ENCODE measurements around the gene STK11.
"Not testable (repeated sequence)": the region's sequence is repeated elsewhere in the genome, so short reads cannot be mapped to it uniquely, and the experiment has no call there.

The STK11 gene

DNA sequence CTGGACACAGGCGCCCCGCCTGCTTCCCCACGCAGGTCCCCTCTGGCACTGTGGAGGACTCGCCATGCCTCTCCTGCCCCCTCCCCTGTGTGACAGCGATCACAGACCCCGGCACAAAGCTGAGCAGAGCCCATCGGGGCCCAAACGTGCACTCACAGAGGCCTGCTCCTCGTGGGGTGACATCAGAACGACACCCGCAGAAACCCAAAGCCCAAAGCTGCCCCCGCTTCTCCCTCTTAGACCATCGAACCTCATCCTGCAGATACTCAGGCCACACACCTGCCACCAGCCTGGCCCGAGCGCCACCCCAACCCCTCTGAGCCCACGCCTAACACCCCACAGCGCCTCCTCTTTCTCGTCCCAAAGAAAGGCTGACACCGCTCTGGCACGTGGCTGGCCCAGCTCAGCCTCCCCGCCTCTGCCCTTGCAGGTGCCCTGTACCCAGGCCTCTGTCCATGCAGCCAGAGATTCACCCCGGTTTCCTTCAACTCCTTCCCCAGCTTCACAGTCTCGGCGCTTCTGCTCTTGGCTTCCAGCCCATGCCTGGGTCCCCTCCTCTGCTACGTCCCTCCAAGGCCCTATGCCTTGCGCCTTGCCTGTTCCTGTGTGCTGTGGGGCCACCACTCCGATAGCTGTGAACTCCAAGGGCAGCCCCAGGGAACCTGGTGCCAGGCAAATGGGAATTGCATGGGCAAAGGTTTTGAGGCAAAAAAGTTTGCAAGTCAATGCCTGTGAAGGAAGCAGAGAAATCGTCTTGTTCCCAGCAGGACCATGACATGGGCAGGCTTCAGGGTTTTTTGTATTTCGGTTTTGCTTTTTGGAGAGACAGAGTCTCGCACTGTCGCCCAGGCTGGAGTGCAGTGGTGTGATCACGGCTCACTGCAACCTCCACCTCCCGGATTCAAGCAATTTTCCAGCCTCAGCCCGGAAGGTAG is 33.1 kb downstream of the STK11 start:
- no peak for DNase-seq

DNA sequence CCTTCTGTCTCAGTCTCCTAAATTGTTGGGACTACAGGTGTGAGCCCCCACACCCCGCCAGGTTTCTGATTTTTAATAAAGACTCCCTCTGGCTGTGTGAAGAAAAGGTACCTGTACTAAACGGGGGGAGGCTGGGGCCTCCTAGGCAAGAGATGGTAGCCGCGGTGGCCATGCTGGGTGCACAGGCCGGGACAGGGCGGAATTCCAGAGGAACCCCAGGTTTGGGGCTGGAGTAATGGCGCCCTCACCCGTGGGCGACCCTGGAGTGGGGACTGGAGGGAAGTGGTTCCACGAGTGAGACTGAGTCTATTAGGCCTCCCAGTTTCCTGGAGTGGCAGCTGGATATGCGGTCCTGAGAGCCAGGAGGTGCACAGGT is 33.8 kb downstream of the STK11 start:
- no peak for DNase-seq

DNA sequence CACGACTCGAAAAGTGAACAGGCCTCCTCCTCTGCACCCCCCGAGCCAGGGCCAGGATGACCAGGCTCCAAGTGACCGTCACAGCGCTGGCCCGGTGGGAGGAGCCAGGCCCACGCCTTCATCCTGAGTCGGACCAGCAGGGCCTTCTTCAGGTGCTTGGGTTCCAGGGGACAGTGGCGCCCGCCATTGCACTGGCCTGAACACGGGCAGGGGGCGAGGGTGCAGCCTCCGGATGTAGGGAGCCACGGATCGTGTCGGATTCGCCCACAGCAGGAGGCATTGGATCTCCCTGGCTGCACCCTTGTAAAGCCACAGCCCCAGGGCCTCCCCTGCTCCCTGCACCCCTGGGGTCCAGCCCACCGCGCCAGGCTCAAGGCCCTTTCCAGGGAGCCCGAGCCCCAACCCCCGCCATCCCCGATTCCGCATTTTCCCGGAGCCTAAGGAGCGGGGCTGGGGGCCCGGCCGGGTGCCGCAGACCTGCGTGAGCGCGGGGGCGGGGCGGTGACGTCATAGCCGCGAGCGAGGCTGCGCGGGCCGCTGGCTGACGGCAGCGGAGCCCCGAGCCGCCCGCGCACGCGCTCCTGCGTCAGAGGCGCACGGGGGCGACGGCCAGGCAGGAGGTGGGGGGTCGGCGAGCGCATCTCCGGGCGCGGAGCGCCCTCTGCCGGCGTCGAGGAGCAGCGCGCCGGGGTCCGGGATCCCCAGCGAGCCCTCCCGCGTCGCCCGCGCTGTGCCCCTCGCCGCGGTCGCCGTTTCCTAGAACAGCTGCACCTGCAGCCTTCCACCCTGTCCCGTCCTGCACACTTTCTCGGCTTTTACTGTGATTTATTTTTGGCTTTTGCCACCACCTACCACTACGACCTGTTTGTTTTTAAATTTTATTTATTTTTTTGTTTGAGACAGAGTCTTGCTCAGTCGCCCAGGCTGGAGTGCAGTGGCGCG is 34.5 kb downstream of the STK11 start:
- DNase-seq = peak; percentile 91

DNA sequence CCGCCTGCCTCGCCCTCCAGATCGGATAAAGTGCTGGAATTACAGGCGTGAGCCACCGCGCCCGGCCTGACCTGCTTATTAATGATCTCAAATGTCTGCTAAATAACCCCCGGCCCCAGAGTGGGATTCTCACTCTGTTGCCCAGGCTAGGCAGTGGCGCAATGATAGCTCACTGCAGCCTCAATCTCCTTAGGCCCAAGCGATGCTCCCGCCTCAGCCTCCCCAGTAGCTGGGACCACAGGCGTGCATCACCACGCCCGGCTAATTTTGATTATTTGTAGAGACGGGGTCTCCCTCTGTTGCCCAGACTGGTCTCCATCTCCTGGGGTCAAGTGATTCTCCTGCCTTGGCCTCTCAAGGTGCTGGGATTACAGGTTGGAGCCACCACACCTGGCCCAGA is 35.3 kb downstream of the STK11 start:
- no peak for DNase-seq

DNA sequence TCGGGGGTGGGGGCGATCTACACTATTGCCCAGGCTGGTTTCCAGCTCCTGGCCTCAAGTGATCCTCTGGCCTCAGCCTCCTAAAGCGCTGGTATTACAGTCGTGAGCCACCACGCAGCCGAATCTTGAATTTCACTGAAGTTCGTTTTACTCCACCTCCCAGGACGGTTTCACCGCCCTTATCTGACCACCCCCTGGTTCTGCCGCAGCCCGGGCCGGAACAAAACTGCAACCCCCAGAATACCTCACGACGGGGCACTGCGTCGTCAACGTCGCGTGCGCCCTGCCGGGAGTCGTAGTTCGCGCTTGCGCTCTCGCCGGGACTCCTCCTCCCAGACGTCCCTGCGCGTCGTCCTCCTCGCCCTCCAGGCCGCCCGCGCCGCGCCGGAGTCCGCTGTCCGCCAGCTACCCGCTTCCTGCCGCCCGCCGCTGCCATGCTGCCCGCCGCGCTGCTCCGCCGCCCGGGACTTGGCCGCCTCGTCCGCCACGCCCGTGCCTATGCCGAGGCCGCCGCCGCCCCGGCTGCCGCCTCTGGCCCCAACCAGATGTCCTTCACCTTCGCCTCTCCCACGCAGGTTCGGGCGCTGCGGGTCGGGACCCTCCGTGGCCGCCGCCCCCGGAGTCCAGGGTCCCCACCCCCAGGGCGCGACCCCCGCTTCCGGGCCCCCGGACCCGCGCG is 36.0 kb downstream of the STK11 start, which contains the start of gene ATP5F1D:
ATP5F1D (plus strand) TSS at position 335 of the 679 bp plus-strand sequence; CDS start at position 435, 100 bp downstream.
- DNase-seq = peak; percentile 93

DNA sequence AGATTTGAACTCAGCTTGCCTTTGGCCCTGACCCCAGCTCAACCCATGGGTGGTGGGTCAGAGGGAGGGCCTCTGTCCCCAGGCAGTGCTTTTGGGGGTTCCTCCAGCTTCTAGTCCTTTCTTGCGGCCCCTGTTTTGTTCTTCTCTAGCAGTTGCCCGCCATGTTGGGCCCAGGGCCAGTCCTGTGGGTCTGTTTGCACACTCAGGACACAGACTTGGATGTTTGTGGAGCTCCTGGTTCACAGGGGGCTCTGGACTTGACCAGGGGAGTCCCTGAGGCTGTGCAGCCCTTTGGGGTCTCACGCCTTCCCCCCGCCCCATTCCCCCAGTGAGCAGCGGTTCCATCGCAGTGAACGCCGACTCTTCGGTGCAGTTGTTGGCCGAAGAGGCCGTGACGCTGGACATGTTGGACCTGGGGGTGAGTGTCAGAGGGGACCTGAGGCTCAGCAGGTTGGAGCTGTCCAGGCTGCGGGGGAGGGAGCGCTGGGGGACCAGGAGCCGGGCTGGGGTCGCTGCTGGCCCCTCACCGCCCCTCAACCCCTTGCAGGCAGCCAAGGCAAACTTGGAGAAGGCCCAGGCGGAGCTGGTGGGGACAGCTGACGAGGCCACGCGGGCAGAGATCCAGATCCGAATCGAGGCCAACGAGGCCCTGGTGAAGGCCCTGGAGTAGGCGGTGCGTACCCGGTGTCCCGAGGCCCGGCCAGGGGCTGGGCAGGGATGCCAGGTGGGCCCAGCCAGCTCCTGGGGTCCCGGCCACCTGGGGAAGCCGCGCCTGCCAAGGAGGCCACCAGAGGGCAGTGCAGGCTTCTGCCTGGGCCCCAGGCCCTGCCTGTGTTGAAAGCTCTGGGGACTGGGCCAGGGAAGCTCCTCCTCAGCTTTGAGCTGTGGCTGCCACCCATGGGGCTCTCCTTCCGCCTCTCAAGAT is 38.5 kb downstream of the STK11 start:
- DNase-seq = peak; percentile 82

DNA sequence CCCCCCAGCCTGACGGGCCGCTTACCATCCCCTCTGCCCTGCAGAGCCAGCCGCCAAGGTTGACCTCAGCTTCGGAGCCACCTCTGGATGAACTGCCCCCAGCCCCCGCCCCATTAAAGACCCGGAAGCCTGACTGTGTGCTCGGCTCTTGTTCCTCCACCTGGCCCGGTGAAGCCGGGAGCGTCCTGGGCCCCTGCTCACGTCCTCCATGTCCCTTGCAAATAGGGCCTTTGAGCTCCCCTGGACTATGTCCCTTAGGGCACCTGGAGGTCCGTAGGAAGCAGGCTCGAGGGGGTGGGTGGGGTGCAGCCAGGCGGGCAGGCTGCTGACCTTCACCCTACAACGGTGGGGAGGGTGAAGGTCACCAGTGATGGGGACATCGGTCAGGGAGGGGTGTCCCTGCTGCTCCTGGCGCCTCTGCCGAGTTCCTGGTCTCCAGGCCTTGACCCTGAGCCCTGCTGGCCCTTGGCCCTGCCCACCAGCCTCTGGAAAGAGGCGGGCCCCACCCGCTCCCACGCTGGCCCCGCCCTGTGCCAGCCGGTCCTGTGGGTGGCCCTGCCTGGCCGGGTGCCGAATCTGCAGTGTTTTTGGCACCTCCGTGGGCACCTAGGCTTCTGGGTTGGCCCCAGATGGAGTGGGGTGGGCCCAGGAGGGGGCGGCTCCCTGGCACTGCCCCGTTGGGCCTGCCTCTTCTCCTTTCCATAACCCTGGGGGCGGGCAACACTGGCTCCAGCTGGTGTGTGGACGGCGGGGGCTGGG is 39.3 kb downstream of the STK11 start:
- no peak for DNase-seq

DNA sequence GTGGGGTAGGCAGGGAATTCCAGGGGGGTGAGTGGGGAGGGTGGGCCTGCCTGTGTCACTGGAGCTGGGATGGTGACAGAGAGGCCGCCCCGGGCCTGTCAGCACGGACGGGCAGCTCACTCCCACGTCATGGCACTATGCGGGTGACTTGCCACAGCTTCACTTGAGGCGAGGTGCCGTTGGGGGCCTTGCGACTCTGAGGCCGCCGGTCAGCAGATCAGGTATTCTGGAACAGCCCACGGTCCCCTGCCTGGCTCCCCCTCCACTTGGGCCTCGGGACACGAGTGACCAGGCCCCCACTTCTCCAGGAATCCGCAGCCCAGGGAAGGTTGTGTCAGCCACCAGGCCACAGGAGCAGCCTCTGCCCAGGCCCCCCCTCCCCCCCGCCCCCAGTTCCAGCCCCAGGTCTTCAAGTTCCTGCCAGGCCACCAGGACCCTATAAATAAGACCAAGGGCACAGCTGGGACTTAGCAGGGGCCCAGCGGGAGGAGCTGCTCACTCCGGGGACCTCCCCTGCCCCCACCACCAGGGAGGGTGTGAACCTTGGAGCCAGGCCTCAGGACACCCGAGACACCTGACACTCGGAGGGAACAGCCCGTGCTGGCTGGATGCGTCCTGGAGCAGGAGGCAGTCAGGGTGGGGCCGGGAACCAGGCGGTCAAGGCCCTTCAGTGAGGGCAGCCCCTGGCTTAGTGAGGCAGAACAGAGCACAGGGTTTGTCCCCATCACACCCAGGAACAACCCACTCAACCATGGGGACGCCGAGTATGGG is 40.1 kb downstream of the STK11 start:
- DNase-seq = no peak

DNA sequence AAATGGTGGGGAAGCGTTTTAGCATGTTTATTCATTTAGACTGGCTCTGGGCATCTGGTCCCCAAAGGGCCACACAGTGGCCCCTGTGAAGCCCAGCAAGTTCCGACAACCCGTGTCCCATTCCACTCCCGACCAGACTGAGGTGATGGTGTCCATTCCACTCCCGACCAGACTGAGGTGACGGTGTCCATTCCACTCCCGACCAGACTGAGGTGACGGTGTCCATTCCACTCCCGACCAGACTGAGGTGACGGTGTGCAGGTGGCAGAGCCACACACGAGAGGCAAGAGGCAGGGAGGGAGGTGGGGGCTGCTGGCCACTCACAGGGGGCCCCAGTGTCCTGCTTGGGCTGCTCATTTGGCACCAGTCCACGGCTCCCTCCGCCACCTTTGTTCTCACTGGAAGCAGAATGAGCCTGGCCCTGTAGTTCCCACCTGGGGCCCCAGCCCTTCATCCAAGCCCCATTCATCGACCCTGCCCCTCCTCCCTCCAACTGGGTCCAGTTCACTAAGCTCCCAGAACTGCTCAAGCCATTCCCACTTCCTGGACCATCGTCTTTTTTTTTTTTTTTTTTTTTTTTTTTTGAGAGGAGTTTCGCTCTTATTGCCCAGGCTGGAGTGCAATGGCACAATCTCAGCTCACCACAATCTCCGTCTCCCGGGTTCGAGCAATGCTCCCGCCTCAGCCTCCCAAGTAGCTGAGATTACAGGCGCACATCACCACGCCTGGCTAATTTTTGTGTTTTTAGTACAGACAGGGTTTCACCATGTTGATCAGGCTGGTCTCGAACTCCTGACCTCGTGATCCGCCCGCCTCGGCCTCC is 40.9 kb downstream of the STK11 start:
- not testable (repeated sequence) for DNase-seq

DNA sequence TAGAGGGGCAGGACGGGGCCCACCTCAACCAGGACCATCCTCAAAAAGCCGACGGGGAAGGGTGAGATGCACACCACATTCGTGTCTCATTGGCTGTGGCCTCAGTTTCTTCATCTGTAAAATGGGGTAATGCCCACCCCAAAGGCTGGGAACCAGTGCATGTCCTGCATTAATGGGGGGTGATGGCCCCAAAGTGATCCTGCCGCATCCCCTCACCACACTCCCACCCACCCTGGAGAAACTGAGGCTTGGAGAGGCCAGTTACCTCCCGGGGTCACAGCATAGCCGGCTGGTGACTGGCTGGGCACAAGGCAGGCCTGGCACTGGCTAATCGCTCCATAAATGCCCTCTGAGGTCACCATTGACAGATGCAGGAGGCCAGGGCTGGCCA is 42.2 kb downstream of the STK11 start:
- DNase-seq = no peak

DNA sequence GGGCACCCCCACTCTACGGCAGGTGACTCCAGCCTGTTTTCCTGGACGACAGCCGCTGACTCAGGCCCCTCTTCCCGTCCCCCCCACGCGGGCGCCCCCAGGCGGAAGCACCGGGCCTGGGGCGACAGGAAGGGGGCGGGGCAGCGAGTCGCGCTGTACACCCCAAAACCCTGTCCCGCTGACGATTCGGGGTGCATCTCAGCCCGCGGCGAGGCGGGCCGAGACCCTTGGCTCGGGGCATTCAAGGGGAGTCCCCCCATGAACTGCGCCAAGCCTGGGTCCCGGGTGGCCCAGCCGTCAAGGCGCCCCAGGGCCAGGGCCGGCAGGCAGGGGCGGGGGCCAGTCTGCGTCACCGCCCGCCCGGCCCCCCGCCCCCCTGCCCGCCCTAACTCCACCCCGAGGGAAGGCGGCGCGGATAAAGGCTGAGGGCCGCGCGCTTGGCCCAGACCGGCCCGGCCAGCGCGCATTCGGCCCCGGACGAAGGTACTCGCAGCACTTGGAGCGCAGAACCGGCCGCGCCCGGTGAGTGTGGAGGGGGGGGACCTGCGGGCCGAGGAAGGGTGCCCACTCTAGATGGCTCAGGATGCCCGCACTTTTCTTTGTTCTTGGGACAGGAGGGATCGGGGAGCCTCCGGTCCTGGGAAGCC is 42.7 kb downstream of the STK11 start, which contains the start of gene MIDN:
MIDN (plus strand) TSS at position 445 of the 647 bp plus-strand sequence. CDS start 1,714 bp downstream, outside the sequence.
- peak; percentile 88 for DNase-seq

DNA sequence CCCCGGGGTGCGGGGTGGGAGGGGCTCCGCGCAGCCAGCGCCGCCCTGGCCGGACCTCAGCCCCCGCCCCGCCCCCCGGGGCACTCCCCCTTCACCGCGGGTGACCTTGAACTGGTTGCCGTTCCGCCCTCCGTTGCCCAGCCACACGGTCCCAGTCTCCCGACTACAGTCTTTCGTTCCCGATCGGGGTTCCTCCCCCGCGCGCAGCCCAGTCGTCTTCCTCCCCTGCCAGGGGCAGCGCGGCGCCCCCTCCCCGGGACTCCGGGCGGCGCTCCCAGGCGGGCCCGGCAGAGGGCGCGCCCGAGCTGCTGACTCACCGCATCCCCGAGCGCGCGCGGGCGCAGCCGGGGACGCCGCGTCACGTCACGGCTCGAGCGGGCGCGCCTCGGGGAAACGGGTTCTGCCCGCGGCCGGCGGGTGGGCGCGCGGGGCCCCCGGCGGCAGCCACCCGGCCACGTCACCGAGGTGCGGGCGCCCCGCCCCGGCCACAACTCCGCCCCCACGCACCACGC is 43.3 kb downstream of the STK11 start:
- DNase-seq = peak; percentile 78

DNA sequence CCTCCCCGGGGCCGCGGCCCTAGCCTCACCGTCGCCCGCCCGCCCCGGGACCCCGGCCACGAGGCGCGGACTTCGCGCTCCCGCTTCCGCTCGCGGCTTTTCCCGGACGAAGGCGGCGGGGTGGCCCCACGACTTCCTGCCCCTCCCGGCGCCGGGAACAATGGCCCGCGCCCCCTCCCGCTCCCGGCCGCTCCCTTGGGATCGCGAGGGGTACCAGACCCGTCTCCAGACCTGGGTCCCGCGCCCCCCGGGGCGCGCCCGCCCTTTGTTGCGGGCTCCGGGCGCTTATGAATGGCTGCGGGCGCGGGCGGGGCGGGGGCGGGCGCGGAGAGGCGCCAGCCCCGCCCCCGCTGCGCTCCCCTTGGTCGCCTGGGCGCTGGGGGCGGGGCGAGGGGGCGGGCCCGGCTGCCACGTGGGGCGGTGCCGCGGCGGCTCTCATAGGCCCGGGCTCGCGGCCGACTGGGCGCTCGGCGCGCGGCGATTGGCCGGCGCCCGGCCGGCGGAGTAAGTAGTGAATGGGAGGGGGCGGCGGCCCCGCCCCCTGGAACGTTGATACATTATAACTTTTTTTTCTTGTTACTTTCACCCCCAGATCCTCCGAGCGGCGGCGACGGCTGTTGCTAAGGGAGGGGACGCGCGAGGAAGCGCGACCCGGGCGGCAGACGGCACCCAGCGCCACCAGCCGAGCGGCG is 43.9 kb downstream of the STK11 start:
- DNase-seq = peak; percentile 98

DNA sequence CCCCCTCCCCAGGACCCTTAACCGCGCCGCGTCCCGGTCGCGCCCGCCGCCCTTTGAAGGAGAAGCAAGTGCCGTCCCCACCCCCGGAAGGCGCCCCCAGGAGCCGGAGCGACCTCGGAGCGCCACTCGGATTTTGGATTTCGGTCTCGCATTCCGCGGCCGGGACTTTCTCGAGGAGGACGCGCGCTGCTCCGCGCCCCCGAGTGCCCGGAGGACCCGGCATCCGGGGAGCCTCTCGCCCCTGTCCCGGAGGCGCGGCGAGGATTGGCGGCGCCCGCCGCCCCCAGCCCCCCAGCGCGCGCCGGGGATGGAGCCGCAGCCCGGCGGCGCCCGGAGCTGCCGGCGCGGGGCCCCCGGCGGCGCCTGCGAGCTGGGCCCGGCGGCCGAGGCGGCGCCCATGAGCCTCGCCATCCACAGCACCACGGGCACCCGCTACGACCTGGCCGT is 44.4 kb downstream of the STK11 start:
- no peak for DNase-seq

DNA sequence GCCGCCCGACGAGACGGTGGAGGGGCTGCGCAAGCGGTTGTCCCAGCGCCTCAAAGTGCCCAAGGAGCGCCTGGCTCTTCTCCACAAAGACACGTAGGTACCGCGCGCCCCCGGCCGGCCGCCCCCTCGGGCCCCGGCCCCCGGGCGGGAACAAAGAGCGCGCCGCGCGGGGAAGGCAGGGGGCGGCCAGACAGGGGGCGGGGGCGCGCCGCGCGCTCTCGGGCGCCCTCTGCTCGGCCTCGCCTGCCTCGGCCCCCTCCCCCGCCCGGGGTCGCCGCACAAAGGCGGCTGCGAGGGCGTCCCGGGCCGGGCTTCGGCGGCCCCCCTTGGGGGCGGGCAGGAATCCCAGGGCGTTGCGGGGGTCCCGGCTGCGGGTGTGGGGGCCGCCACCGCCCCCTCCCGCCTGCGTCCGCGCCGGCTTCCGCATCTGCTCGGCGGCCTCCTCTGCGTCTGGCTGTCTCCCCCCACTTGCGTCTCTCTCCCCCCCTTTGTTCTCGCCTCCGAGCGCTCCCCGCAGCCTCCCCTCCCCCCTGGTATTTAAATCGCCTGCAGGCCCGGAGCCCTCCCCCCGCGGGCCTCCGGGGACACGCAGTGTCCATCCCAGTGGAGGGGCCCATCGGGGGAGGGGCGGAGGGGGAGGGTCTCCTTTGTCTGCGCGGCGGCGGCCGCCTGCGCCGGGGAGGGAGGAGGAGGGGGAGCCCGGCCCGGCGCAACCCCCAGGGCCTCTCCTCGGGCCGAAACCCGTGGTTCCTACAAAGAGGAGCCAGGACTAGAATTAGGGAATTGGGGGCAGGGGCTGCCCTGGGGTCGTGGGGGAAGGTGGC is 45.1 kb downstream of the STK11 start:
- peak; percentile 84 for DNase-seq

All from fibroblast of skin of abdomen (primary cell).